GM21423 (cell line): Measurements from ENCODE around the gene CYP26A1.

Source experiments
- ATAC-seq: cut with Tn5 transposase; IDR thresholded peaks from one replicate; pipeline ENCODE4 v1.9.1; 2021; ENCODE audit warnings: mild to moderate bottlenecking, moderate library complexity; ENCODE audit not compliant: unreplicated experiment

The CYP26A1 gene

DNA sequence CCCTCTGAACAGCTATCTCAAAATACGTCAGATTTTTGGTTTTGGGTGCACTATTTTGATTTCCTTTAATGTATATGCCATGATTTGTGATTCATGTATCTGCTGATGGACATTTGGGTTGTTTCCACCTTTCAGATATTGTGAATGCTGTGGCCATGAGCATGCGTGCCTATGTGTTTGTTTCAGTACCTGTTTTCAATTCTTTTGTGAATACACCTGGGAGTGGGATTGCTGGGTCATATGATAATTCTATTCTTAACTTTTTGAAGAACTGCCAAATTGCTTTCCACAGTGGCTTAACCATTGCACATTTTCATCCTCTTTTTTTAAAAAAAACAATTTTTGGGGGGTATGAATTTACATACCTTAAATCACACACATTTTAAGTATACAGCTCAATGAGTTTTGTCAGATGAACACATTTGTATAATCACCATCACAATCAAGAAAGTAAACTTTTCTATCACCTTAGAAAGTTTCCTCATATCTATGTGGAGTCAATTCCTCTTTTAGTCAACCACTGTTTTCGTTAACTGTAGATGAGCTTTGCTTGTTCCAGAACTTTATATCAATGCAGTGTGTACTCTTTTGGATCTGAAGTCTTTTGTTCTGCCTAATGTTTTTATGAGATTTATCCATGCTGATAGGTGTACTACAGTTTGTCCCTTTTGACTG is 36.9 kb downstream of the CYP26A1 start:
- peak; percentile 52 for ATAC-seq

DNA sequence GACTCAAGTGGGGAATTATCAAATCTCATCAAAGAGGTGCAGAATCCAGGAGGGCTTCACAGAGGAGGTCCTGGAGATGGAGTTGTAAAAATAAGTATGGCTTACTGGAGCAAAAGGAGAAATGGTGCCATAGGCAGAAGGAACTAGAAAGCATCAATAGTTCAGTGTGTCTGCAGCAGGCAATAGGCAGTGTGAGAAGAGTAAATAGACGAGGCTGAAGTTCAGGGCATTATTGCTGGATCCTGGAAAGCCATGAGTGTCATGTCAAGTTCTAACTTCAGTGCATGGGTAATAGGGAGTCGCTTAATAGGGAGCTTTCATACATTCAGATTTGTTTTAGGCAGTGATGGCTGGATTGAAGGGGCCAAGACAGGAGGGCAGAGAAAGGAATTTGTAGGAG is 39.3 kb downstream of the CYP26A1 start:
- no peak for ATAC-seq

DNA sequence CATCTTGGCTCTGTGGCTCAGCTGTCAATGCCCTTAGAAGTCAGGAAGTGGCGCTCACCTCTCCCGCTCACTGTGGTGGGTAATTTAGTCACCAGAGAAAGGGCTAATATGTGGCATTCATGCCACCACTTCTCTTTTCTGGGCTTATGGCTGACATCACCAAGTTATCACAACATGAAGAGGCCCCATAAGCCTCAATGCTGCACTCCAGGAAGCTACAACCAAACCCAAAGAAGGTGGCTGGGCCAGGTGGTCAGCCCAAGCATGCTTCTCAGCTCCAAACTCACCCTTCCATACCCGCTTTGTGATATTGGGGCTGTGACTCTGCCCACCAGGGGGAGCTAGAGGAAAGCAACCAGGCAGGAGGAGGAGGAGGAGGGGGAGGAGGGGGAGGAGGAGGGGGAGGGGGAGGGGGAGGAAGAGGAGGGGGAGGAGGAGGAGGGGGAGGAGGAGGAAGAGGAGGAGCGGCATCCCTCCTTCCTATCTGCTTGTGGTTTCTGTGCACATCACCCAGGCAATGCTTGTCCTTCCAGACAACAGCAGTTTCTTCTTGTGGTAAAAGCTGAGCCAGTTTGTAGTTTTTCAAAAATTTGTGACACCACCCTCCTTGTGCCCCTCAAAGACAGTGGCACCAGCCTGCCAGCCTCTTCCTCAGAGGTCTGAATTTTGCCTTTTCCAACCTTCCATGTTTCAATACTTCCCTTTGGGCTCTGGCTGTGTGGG is 42.1 kb downstream of the CYP26A1 start:
- ATAC-seq, result peak; percentile 76

DNA sequence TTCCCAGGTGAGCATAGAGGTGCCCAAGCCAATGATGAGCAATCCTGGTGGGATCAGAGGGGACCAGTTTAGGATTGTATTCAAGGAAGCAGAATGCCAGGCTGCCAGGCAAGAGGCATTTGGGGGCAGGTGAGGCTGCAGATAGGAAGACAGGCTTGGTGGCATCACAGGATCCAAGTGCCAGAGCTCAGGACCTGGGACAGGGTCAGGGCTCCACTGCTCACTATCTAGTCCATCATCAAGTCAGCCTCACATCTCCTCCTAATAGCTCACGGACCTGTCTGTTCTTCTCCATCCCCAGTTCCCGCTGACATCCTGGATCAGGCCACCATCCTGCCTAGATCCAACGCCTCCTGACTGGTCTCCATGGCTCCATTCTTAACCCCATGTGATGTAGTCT is 47.6 kb downstream of the CYP26A1 start:
- ATAC-seq, result no peak

DNA sequence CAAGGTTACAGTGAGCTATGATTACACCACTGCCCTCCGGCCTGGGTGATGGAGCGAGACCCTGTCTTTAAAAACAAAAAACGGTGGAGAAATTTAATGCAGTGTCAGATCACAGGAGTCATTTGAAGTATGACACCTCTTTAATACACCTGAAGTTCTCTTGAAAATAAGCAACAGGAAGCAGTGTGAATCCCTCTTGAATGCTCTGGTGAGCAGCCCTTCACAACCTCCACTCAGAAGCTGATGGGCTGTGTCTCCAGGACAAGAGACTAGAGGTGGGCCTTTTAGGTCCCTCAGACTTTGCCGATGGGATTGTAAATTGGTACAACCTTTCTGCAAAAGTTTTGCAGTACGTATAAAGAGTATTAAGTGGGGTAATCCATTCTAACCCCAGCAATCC is 50.1 kb downstream of the CYP26A1 start:
- no peak for ATAC-seq

DNA sequence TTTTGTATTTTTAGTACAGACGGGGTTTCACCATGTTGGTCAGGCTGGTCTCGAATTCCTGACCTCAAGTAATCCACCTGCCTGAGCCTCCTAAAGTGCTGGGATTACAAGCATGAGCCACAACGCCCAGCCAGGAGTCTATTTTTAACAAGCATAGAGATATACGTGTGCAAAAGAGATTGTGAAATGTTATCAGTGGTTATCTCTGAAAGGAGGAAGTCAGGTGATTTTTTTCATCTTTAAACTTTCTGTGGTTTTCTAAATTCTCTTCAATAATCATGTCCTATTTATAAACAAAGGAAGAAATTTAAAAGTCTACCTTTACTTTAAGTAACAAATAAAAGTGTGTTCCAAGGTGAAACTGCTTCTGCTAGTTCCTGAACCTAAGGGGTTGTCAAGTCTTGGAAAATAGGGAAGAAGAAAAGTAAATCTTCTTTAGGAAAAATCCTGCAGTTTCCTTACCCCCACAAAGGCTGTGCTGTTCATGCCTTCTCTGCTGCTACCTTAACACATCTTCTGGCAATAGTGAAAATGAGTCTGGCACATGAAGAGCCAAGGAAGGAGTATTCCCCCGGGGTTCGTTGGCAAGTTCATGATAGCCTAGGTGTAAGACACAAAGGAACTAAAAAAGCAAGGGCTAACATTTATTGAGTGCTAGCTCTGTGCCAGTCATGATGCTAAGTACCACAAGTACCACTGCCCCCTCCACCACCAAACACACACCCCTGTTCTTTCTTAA is 51.1 kb downstream of the CYP26A1 start:
- peak; percentile 63 for ATAC-seq

DNA sequence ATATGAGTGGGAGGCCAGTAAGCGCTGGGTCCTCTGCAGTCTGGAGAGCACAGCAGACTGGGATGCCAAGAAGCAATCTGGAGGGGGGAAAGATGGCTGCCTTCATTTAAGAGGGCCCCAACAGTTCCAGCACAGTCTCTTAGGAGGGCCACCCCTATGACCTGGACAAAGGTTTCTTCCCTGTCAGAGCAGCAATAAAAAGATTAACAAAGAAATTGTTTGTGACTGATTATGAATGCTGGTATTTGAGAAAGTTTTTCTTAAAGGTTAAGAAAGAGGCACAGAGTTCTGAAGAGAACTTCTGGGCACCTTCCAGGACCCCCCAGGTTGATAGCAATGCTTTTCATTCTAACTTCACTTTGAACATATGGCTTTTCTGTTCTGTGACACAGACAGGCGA is 52.3 kb downstream of the CYP26A1 start:
- ATAC-seq, result no peak

DNA sequence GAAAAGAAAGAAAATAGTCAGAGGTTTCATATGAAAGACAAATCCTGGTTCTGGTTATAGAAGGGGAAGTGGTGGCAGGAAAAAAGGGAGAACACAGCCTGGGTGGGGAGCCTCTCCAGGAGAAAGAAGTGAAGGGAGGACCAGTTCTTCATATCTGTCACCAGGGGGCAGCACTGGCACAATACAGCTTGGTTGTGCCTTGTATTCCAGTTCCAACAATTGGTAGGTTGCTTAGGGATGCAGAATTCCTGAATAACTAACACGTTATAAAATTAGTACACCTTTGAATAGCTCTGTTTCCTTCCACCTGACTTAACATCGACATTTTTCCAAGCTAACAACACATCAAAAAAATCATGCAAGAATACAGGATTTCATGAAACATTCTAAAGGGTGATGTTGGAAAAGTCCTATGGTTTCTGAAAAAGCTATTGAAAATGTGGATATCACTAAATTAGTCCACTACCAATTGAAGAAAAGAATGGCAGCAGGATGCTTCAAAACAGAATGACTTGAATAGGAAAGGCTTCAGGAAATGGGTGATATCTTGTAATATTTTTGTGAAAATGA is 52.9 kb downstream of the CYP26A1 start:
- ATAC-seq, result no peak
